ENCODE data around the gene FBN3.

DNA sequence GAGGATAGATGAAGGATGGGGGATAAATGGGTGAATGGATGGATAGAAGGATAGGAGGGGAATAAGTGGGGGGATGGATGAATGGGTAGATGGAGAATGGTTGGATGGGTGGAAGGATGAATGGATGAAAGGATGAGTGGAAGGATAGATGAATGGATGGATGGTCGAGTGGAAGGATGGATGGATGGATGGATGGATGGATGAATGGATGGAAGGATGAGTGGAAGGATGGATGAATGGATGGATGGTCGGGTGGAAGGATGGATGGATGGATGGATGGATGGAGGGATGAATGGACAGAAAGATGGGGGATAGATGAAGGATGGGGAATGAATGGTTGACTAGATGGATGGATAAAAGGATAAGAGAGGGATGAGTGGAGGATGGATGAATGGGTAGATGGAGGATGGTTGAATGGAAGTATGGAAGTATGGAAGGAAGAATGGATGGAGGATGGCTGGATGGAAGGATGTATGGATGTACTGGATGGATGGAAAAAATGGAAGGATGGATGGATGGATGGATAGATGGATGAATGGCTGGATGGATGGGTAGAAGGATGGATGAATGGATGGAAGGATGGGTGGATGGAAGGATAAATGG is 42.0 kb downstream of the FBN3 start:
- TF ChIP-seq EZH2 (IDR thresholded peaks at IDR 0.05; ENCODE audit: low read length), result no peak
- TF ChIP-seq, protein P1, sequence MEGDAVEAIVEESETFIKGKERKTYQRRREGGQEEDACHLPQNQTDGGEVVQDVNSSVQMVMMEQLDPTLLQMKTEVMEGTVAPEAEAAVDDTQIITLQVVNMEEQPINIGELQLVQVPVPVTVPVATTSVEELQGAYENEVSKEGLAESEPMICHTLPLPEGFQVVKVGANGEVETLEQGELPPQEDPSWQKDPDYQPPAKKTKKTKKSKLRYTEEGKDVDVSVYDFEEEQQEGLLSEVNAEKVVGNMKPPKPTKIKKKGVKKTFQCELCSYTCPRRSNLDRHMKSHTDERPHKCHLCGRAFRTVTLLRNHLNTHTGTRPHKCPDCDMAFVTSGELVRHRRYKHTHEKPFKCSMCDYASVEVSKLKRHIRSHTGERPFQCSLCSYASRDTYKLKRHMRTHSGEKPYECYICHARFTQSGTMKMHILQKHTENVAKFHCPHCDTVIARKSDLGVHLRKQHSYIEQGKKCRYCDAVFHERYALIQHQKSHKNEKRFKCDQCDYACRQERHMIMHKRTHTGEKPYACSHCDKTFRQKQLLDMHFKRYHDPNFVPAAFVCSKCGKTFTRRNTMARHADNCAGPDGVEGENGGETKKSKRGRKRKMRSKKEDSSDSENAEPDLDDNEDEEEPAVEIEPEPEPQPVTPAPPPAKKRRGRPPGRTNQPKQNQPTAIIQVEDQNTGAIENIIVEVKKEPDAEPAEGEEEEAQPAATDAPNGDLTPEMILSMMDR (optimal IDR thresholded peaks at IDR 0.05 in 1 of 3, IDR thresholded peaks at IDR 0.05 in 1 of 3, conservative IDR thresholded peaks at IDR 0.05 in 1 of 3; ENCODE audit: extremely low read depth in 1 of 3, insufficient read depth in 2 of 3, low read length in 3 of 3), result no peak

Data from keratinocyte (primary cell).